ENCODE results near the gene TMBIM4. TPM values are rescaled to one million over a fixed set of nuclear protein-coding genes. Genes with fewer than 3 reads are reported as not detected.

TMBIM4 gene
- total and polyA plus RNA-seq, 2 experiments from 2014 or later: 59.6 to 63.6 TPM

DNA sequence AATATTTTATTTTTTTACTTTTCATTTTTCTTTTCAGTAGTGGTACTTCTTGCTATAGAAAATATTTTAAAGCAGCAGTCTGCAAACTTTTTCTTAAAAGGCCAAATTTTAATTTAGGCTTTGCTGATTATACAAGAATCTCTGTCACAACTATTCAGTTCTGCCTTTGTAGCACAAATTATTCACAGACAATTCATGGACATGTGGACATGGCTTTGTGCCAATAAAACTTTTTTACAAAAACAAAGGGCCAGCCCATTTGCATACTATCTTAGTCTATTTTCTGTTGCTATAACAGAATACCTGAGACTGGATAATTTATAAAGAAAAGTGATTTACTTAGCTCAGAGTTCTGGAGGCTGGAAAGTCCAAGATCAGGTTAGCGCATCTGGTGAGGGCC is 56.3 kb downstream of the TMBIM4 start:
- Mint-ChIP-seq H3K4me3 (no peak overlapping the region), H3K4me1 (peaks cover 12% of the 10 kb centered on the region; the same call in 2 of the 3 replicates), H3K27ac (no peak overlapping the region), H3K27me3 (ENCODE audit: insufficient read depth, low read depth, poor library complexity) (no peaks in the 10 kb centered on the region), H3K9me3 (no peaks in the 10 kb centered on the region), H3K36me3 (ENCODE audit: low read depth) (no peaks in the 10 kb centered on the region)
- H3K4me2 ChIP-seq: no peak overlapping the region
- H3K79me2 ChIP-seq (replicated peaks; ENCODE audit: insufficient read depth): no peaks in the 10 kb centered on the region
- H3K9me2 ChIP-seq (ENCODE audit: insufficient read depth): no peaks in the 10 kb centered on the region
- ATAC-seq (no peak), DNase-seq (ENCODE audit: low spot score) (no peak)
- H3K4me1 ChIP-seq (ENCODE audit: insufficient read depth): peaks cover 3% of the 10 kb centered on the region
- no peaks in the 10 kb centered on the region for H3K36me3 ChIP-seq (ENCODE audit: insufficient read depth)
- H3K27ac ChIP-seq (ENCODE audit: low read depth): no peak overlapping the region
- H3K4me3 ChIP-seq: no peak overlapping the region
- no peaks in the 10 kb centered on the region for H3K27me3 ChIP-seq (ENCODE audit: insufficient read depth)
- H3F3A ChIP-seq (replicated peaks; ENCODE audit: low read depth): no peaks in the 10 kb centered on the region
- no peak overlapping the region for H2AFZ ChIP-seq
- H4K20me1 ChIP-seq (replicated peaks; ENCODE audit: insufficient read depth): no peaks in the 10 kb centered on the region
- TF ChIP-seq NANOG (IDR thresholded peaks at IDR 0.05; ENCODE audit: borderline replicate concordance): no peak
- TF ChIP-seq STAT1 (IDR thresholded peaks at IDR 0.05; ENCODE audit: unreplicated experiment): no peak

DNA sequence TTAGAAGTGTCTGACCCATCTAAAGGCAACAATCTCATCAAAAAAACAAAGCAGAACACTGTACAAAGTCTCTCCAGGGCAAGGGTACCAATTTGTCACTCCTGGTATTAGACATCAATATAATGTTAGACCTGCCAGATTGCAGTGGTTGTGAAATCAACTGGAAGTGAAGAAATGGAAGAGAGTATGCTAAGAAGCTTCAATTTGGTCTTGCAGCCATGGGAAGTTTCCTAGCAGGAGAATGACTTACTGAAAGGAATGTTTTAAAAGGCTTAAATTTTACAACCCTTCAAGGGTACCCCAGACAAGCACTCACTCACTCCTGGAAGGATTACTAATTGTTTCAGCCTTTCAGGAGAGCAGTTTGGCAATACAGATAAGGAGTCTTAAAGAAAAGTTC is 58.2 kb downstream of the TMBIM4 start:
- ATAC-seq (no peak), DNase-seq (ENCODE audit: low spot score) (no peak)
- Mint-ChIP-seq H3K27me3 (ENCODE audit: insufficient read depth, low read depth, poor library complexity) (no peaks in the 10 kb centered on the region), H3K4me1 (peaks cover 28% of the 10 kb centered on the region), H3K36me3 (ENCODE audit: low read depth) (no peaks in the 10 kb centered on the region), H3K27ac (no peak overlapping the region), H3K9me3 (no peaks in the 10 kb centered on the region; the same call in 2 of the 3 replicates), H3K4me3 (no peak overlapping the region)
- H2AFZ ChIP-seq: peak overlapping the region; percentile 76; the same call in 1 of the 2 replicates
- no peaks in the 10 kb centered on the region for H3K27me3 ChIP-seq (ENCODE audit: insufficient read depth)
- no peaks in the 10 kb centered on the region for H3K79me2 ChIP-seq (replicated peaks; ENCODE audit: insufficient read depth)
- no peaks in the 10 kb centered on the region for H3K9me2 ChIP-seq (ENCODE audit: insufficient read depth)
- no peaks in the 10 kb centered on the region for H4K20me1 ChIP-seq (replicated peaks; ENCODE audit: insufficient read depth)
- H3F3A ChIP-seq (replicated peaks; ENCODE audit: low read depth): no peaks in the 10 kb centered on the region
- TF ChIP-seq JUNB (IDR thresholded peaks at IDR 0.05; ENCODE audit: unreplicated experiment) (no peak), ZNF114 (CRISPR knock-in tag; IDR thresholded peaks at IDR 0.05) (no peak), STAT1 (IDR thresholded peaks at IDR 0.05; ENCODE audit: unreplicated experiment) (no peak), EZH2phosphoT487 (IDR thresholded peaks at IDR 0.05; ENCODE audit: unreplicated experiment) (no peak)
- TF ChIP-seq, protein P1, sequence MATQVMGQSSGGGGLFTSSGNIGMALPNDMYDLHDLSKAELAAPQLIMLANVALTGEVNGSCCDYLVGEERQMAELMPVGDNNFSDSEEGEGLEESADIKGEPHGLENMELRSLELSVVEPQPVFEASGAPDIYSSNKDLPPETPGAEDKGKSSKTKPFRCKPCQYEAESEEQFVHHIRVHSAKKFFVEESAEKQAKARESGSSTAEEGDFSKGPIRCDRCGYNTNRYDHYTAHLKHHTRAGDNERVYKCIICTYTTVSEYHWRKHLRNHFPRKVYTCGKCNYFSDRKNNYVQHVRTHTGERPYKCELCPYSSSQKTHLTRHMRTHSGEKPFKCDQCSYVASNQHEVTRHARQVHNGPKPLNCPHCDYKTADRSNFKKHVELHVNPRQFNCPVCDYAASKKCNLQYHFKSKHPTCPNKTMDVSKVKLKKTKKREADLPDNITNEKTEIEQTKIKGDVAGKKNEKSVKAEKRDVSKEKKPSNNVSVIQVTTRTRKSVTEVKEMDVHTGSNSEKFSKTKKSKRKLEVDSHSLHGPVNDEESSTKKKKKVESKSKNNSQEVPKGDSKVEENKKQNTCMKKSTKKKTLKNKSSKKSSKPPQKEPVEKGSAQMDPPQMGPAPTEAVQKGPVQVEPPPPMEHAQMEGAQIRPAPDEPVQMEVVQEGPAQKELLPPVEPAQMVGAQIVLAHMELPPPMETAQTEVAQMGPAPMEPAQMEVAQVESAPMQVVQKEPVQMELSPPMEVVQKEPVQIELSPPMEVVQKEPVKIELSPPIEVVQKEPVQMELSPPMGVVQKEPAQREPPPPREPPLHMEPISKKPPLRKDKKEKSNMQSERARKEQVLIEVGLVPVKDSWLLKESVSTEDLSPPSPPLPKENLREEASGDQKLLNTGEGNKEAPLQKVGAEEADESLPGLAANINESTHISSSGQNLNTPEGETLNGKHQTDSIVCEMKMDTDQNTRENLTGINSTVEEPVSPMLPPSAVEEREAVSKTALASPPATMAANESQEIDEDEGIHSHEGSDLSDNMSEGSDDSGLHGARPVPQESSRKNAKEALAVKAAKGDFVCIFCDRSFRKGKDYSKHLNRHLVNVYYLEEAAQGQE (IDR thresholded peaks at IDR 0.05; ENCODE audit: unreplicated experiment): no peak
- H3K4me2 ChIP-seq: no peak overlapping the region
- no peaks in the 10 kb centered on the region for H3K36me3 ChIP-seq (ENCODE audit: insufficient read depth)
- H3K4me1 ChIP-seq (ENCODE audit: insufficient read depth): peaks cover 12% of the 10 kb centered on the region
- no peak overlapping the region for H3K27ac ChIP-seq (ENCODE audit: low read depth)
- H3K4me3 ChIP-seq: no peak overlapping the region

DNA sequence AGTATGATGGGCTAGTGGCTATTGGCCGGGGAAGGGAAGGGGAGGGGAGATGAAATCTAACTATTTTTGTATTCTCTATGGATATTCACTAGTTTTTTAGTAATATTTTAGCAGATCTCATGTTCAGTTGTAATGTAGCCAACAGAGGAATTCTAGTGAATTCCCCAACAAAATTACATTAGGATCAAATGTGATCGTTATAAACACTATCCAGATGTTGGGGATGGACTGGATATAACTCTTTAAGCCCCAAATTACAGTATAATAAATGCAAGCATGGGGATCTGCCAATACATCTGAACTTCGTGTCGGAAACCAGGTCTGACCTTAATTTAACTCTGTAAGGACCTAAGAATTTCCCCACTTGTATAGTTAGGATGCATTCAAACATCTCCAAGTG is 60.7 kb downstream of the TMBIM4 start:
- Histone ChIP-seq H3K36me3 (ENCODE audit: insufficient read depth) (no peaks in the 10 kb centered on the region), H3K9me2 (ENCODE audit: insufficient read depth) (no peaks in the 10 kb centered on the region), H3K4me3 (no peak overlapping the region), H3K4me1 (ENCODE audit: insufficient read depth) (peaks cover 12% of the 10 kb centered on the region), H3F3A (replicated peaks; ENCODE audit: low read depth) (no peaks in the 10 kb centered on the region), H2AFZ (no peak overlapping the region), H4K20me1 (replicated peaks; ENCODE audit: insufficient read depth) (no peaks in the 10 kb centered on the region), H3K27me3 (ENCODE audit: insufficient read depth) (no peaks in the 10 kb centered on the region), H3K27ac (ENCODE audit: low read depth) (no peak overlapping the region), H3K4me2 (no peak overlapping the region), H3K79me2 (replicated peaks; ENCODE audit: insufficient read depth) (no peaks in the 10 kb centered on the region)
- DNase-seq (ENCODE audit: low spot score): no peak
- Mint-ChIP-seq H3K9me3 (no peaks in the 10 kb centered on the region; the same call in 2 of the 3 replicates), H3K36me3 (ENCODE audit: low read depth) (no peaks in the 10 kb centered on the region), H3K27ac (no peak overlapping the region), H3K4me1 (peaks cover 28% of the 10 kb centered on the region), H3K4me3 (no peak overlapping the region), H3K27me3 (ENCODE audit: insufficient read depth, low read depth, poor library complexity) (no peaks in the 10 kb centered on the region)
- no peak for ATAC-seq
- TF ChIP-seq, protein P2, sequence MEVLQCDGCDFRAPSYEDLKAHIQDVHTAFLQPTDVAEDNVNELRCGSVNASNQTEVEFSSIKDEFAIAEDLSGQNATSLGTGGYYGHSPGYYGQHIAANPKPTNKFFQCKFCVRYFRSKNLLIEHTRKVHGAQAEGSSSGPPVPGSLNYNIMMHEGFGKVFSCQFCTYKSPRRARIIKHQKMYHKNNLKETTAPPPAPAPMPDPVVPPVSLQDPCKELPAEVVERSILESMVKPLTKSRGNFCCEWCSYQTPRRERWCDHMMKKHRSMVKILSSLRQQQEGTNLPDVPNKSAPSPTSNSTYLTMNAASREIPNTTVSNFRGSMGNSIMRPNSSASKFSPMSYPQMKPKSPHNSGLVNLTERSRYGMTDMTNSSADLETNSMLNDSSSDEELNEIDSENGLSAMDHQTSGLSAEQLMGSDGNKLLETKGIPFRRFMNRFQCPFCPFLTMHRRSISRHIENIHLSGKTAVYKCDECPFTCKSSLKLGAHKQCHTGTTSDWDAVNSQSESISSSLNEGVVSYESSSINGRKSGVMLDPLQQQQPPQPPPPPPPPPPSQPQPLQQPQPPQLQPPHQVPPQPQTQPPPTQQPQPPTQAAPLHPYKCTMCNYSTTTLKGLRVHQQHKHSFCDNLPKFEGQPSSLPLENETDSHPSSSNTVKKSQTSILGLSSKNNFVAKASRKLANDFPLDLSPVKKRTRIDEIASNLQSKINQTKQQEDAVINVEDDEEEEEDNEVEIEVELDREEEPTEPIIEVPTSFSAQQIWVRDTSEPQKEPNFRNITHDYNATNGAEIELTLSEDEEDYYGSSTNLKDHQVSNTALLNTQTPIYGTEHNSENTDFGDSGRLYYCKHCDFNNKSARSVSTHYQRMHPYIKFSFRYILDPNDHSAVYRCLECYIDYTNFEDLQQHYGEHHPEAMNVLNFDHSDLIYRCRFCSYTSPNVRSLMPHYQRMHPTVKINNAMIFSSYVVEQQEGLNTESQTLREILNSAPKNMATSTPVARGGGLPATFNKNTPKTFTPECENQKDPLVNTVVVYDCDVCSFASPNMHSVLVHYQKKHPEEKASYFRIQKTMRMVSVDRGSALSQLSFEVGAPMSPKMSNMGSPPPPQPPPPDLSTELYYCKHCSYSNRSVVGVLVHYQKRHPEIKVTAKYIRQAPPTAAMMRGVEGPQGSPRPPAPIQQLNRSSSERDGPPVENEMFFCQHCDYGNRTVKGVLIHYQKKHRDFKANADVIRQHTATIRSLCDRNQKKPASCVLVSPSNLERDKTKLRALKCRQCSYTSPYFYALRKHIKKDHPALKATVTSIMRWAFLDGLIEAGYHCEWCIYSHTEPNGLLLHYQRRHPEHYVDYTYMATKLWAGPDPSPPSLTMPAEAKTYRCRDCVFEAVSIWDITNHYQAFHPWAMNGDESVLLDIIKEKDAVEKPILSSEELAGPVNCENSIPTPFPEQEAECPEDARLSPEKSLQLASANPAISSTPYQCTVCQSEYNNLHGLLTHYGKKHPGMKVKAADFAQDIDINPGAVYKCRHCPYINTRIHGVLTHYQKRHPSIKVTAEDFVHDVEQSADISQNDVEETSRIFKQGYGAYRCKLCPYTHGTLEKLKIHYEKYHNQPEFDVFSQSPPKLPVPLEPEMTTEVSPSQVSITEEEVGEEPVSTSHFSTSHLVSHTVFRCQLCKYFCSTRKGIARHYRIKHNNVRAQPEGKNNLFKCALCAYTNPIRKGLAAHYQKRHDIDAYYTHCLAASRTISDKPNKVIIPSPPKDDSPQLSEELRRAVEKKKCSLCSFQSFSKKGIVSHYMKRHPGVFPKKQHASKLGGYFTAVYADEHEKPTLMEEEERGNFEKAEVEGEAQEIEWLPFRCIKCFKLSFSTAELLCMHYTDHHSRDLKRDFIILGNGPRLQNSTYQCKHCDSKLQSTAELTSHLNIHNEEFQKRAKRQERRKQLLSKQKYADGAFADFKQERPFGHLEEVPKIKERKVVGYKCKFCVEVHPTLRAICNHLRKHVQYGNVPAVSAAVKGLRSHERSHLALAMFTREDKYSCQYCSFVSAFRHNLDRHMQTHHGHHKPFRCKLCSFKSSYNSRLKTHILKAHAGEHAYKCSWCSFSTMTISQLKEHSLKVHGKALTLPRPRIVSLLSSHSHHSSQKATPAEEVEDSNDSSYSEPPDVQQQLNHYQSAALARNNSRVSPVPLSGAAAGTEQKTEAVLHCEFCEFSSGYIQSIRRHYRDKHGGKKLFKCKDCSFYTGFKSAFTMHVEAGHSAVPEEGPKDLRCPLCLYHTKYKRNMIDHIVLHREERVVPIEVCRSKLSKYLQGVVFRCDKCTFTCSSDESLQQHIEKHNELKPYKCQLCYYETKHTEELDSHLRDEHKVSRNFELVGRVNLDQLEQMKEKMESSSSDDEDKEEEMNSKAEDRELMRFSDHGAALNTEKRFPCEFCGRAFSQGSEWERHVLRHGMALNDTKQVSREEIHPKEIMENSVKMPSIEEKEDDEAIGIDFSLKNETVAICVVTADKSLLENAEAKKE (CRISPR knock-in tag; IDR thresholded peaks at IDR 0.05): no peak
- TF ChIP-seq POLR2AphosphoS5 (IDR thresholded peaks at IDR 0.05; ENCODE audit: low read depth) (no peak), EZH2phosphoT487 (IDR thresholded peaks at IDR 0.05; ENCODE audit: unreplicated experiment) (no peak)
